SW 1271 (cell line): ENCODE measurements around the gene NCAM1.

Experiments used
- DNase-seq, 2 experiments: peaks; one replicate each; lab custom pipeline; 2025; lab: John Stamatoyannopoulos, UW

Gene NCAM1

GRCh38 chr11:113251281-113251680, 290.1 kb downstream of the NCAM1 start:
- no peak for DNase-seq

- no peak for DNase-seq
These were observed 292.2 kb downstream of the NCAM1 start for GRCh38 chr11:113253406-113253805.

- DNase-seq: no peak
These were observed 293.9 kb downstream of the NCAM1 start for GRCh38 chr11:113255096-113255495.

GRCh38 chr11:113255741-113256140, 294.5 kb downstream of the NCAM1 start:
- DNase-seq: no peak

GRCh38 chr11:113256431-113257202, 295.4 kb downstream of the NCAM1 start:
- no peak for DNase-seq

- DNase-seq: no peak
These were observed 298.8 kb downstream of the NCAM1 start for GRCh38 chr11:113260096-113260425.

GRCh38 chr11:113260541-113260940, 299.3 kb downstream of the NCAM1 start:
- DNase-seq: no peak

GRCh38 chr11:113261709-113262475, 300.7 kb downstream of the NCAM1 start:
- no peak for DNase-seq

GRCh38 chr11:113262594-113262993, 301.4 kb downstream of the NCAM1 start:
- no peak for DNase-seq

- DNase-seq: no peak
These were observed 302.4 kb downstream of the NCAM1 start for GRCh38 chr11:113263458-113264259.

GRCh38 chr11:113265362-113265761, 304.1 kb downstream of the NCAM1 start:
- no peak for DNase-seq

GRCh38 chr11:113267493-113267892, 306.3 kb downstream of the NCAM1 start:
- no peak for DNase-seq

- no peak for DNase-seq
These were observed 307.9 kb downstream of the NCAM1 start for GRCh38 chr11:113269096-113269495.

- no peak for DNase-seq
These were observed 308.4 kb downstream of the NCAM1 start for GRCh38 chr11:113269636-113270035.

GRCh38 chr11:113270080-113270479, 308.9 kb downstream of the NCAM1 start:
- DNase-seq: no peak

GRCh38 chr11:113271551-113272245, 310.5 kb downstream of the NCAM1 start:
- DNase-seq: no peak

- DNase-seq: no peak
These were observed 311.1 kb downstream of the NCAM1 start for GRCh38 chr11:113272281-113272680.

GRCh38 chr11:113272927-113273615, 311.9 kb downstream of the NCAM1 start:
- DNase-seq: no peak

GRCh38 chr11:113273720-113274119, 312.5 kb downstream of the NCAM1 start:
- DNase-seq: no peak

- peak in 1 of 2 experiments; percentile 13 for DNase-seq
These were observed 313.7 kb downstream of the NCAM1 start for GRCh38 chr11:113274713-113275582.
